ENCODE results near the gene CD6.

- TF ChIP-seq, protein P1, sequence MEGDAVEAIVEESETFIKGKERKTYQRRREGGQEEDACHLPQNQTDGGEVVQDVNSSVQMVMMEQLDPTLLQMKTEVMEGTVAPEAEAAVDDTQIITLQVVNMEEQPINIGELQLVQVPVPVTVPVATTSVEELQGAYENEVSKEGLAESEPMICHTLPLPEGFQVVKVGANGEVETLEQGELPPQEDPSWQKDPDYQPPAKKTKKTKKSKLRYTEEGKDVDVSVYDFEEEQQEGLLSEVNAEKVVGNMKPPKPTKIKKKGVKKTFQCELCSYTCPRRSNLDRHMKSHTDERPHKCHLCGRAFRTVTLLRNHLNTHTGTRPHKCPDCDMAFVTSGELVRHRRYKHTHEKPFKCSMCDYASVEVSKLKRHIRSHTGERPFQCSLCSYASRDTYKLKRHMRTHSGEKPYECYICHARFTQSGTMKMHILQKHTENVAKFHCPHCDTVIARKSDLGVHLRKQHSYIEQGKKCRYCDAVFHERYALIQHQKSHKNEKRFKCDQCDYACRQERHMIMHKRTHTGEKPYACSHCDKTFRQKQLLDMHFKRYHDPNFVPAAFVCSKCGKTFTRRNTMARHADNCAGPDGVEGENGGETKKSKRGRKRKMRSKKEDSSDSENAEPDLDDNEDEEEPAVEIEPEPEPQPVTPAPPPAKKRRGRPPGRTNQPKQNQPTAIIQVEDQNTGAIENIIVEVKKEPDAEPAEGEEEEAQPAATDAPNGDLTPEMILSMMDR (IDR thresholded peaks at IDR 0.05; ENCODE audit: low read depth, low read length): no peak
- no peak for TF ChIP-seq POLR2A (IDR thresholded peaks at IDR 0.05; ENCODE audit: extremely low read depth, insufficient read length)
- TF ChIP-seq, protein P2, sequence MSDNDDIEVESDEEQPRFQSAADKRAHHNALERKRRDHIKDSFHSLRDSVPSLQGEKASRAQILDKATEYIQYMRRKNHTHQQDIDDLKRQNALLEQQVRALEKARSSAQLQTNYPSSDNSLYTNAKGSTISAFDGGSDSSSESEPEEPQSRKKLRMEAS (IDR thresholded peaks at IDR 0.05; ENCODE audit: low read depth, low read length): no peak
These were observed 52.5 kb downstream of the CD6 start for GRCh38 chr11:61023966-61024295.
